Hepatocyte (in vitro differentiated cells): ENCODE results near the gene GHR. TPM values are rescaled to one million over a fixed set of nuclear protein-coding genes. Genes with fewer than 3 reads are reported as not detected.

Source experiments
- DNase-seq: peaks from one replicate; pipeline ENCODE4 v3.0.0-alpha.2; 2016; ENCODE audit warnings: low spot score
- H2AFZ ChIP-seq: fragments of 200-600 bp; sonication (generic); 2 replicates; pipeline ENCODE4 v1.6.0; 2016; ENCODE audit warnings: antibody characterized with exemption, mild to moderate bottlenecking
- H3K27ac ChIP-seq: fragments of 200-600 bp; sonication (generic); 2 replicates; pipeline ENCODE4 v1.5.1; 2016; ENCODE audit warnings: mild to moderate bottlenecking
- H3K27me3 ChIP-seq: fragments of 200-600 bp; sonication (generic); 2 replicates; pipeline ENCODE4 v1.6.1; 2016
- H3K36me3 ChIP-seq: fragments of 200-600 bp; sonication (generic); replicated peaks from 2 replicates; pipeline ENCODE4 v1.5.1; 2016; ENCODE audit warnings: low read depth; ENCODE audit not compliant: insufficient read depth
- H3K4me1 ChIP-seq: fragments of 200-600 bp; sonication (generic); 2 replicates; pipeline ENCODE4 v1.5.1; 2016; ENCODE audit warnings: mild to moderate bottlenecking, moderate library complexity; ENCODE audit not compliant: insufficient read depth
- H3K4me2 ChIP-seq: fragments of 200-600 bp; sonication (generic); 2 replicates; pipeline ENCODE4 v1.6.0; 2016
- H3K4me3 ChIP-seq: fragments of 200-600 bp; sonication (generic); 2 replicates; pipeline ENCODE4 v1.5.1; 2016; ENCODE audit warnings: mild to moderate bottlenecking
- H3K79me2 ChIP-seq: fragments of 200-600 bp; sonication (generic); 2 replicates; pipeline ENCODE4 v1.6.0; 2017; ENCODE audit warnings: mild to moderate bottlenecking
- H3K9me2 ChIP-seq: fragments of 200-600 bp; sonication (generic); replicated peaks from 2 replicates; pipeline ENCODE4 v1.6.0; 2017; ENCODE audit warnings: mild to moderate bottlenecking; ENCODE audit not compliant: insufficient read depth
- H3K9me3 ChIP-seq: fragments of 200-600 bp; sonication (generic); 2 replicates; pipeline ENCODE4 v1.5.1; 2016; ENCODE audit warnings: low read depth, mild to moderate bottlenecking
- H4K20me1 ChIP-seq: fragments of 200-600 bp; sonication (generic); 2 replicates; pipeline ENCODE4 v1.6.0; 2016; ENCODE audit warnings: mild to moderate bottlenecking; ENCODE audit not compliant: insufficient read depth, poor library complexity, severe bottlenecking
- CTCF ChIP-seq: fragments of 200-600 bp; sonication (generic); IDR thresholded peaks from 2 replicates; pipeline ENCODE4 v1.5.1; 2016; ENCODE audit warnings: antibody characterized with exemption, mild to moderate bottlenecking; ENCODE audit not compliant: poor library complexity
- EZH2 ChIP-seq: fragments of 200-600 bp; sonication (generic); IDR thresholded peaks from 2 replicates; pipeline ENCODE4 v1.6.1; 2016; ENCODE audit warnings: antibody characterized with exemption, mild to moderate bottlenecking, borderline replicate concordance
- EZH2phosphoT487 ChIP-seq: fragments of 200-600 bp; sonication (generic); IDR thresholded peaks from one replicate; pipeline ENCODE4 v1.6.1; 2018; ENCODE audit warnings: antibody characterized with exemption, mild to moderate bottlenecking, low read depth, moderate library complexity; ENCODE audit not compliant: unreplicated experiment, severe bottlenecking
- WGBS: methylation state at CpG from one replicate; pipeline ENCODE4 v1.1.6; 2016; ENCODE audit warnings: low lambda C conversion rate; ENCODE audit errors: missing lambda C conversion rate; 5-methylcytosine and 5-hydroxymethylcytosine counted together
- polyA plus RNA-seq: library from polyadenylated mRNA; unstranded; fragments of >200 nt; fragmentation: Nextera tagmentation; extraction: Ambion mirVana; gene quantifications from 2 replicates; pipeline ENCODE4 v1.2.1, GENCODE V29; 2016
- total RNA-seq: library from RNA; depleted of rRNA; stranded (reverse); fragments of >200 nt; gene quantifications from 2 replicates; pipeline ENCODE4 v1.2.3, GENCODE V29; 2014

Gene GHR
- total and polyA plus RNA-seq, 2 experiments from 2014 or later: 14.4 to 24.3 TPM

- H3K27me3 ChIP-seq: no peaks in the 10 kb centered on the region
- no peak for DNase-seq
- H3K4me3 ChIP-seq: no peak overlapping the region
- H3K9me3 ChIP-seq: no peaks in the 10 kb centered on the region
- H3K36me3 ChIP-seq: no peaks in the 10 kb centered on the region
- H3K9me2 ChIP-seq: no peaks in the 10 kb centered on the region
- TF ChIP-seq CTCF: no peak
- no peak for TF ChIP-seq EZH2
- no peaks in the 10 kb centered on the region for H4K20me1 ChIP-seq
- 96% methylated on average over 1 of the region's 1 CpG for WGBS
- H3K4me2 ChIP-seq: no peak overlapping the region
- peaks cover 11% of the 10 kb centered on the region for H3K4me1 ChIP-seq
- H3K27ac ChIP-seq: peak overlapping the region; percentile 28
- H2AFZ ChIP-seq: no peak overlapping the region
- H3K79me2 ChIP-seq: peaks cover 16% of the 10 kb centered on the region
Observed at GRCh38 chr5:42547894-42548293, 124.7 kb downstream of the GHR start.

- H3K27me3 ChIP-seq: no peaks in the 10 kb centered on the region
- peaks cover 19% of the 10 kb centered on the region for H3K79me2 ChIP-seq
- no peaks in the 10 kb centered on the region for H4K20me1 ChIP-seq
- 71% methylated on average over 1 of the region's 1 CpG for WGBS
- H3K4me1 ChIP-seq: peaks cover 8% of the 10 kb centered on the region
- H3K36me3 ChIP-seq: no peaks in the 10 kb centered on the region
- H3K9me3 ChIP-seq: no peaks in the 10 kb centered on the region
- H2AFZ ChIP-seq: no peak overlapping the region
- no peak overlapping the region for H3K4me2 ChIP-seq
- H3K27ac ChIP-seq: no peak overlapping the region
- no peak overlapping the region for H3K4me3 ChIP-seq
- TF ChIP-seq CTCF (no peak), EZH2phosphoT487 (no peak), EZH2 (no peak)
- no peak for DNase-seq
- no peaks in the 10 kb centered on the region for H3K9me2 ChIP-seq
Observed at GRCh38 chr5:42552597-42552996, 129.4 kb downstream of the GHR start.

GRCh38 chr5:42553461-42553860 is 130.2 kb downstream of the GHR start:
- H3K27ac ChIP-seq: peak overlapping the region; percentile 38
- H3K4me3 ChIP-seq: no peak overlapping the region
- no peaks in the 10 kb centered on the region for H3K36me3 ChIP-seq
- H3K27me3 ChIP-seq: no peaks in the 10 kb centered on the region
- H4K20me1 ChIP-seq: no peaks in the 10 kb centered on the region
- no peaks in the 10 kb centered on the region for H3K4me1 ChIP-seq
- H3K9me3 ChIP-seq: no peaks in the 10 kb centered on the region
- H3K9me2 ChIP-seq: no peaks in the 10 kb centered on the region
- WGBS: 41% methylated on average over 4 of the region's 4 CpGs
- H2AFZ ChIP-seq: no peak overlapping the region
- DNase-seq: no peak
- TF ChIP-seq CTCF (no peak), EZH2 (no peak), EZH2phosphoT487 (no peak)
- no peak overlapping the region for H3K4me2 ChIP-seq
- H3K79me2 ChIP-seq: peaks cover 19% of the 10 kb centered on the region

- Histone ChIP-seq H3K4me2 (no peak overlapping the region), H3K9me3 (no peaks in the 10 kb centered on the region), H3K36me3 (no peaks in the 10 kb centered on the region), H3K27me3 (no peaks in the 10 kb centered on the region), H2AFZ (no peak overlapping the region), H3K9me2 (no peaks in the 10 kb centered on the region), H3K27ac (no peak overlapping the region), H4K20me1 (no peaks in the 10 kb centered on the region), H3K4me3 (no peak overlapping the region), H3K4me1 (no peaks in the 10 kb centered on the region), H3K79me2 (peaks cover 11% of the 10 kb centered on the region)
- TF ChIP-seq EZH2phosphoT487 (no peak), EZH2 (no peak), CTCF (no peak)
- WGBS: 95% methylated on average over 1 of the region's 1 CpG
- DNase-seq: no peak
Observed at GRCh38 chr5:42555010-42555409, 131.8 kb downstream of the GHR start.
